Dedifferentiated amniotic fluid mesenchymal stem cell (primary cell): ENCODE measurements around the gene OLFML3.
"Not testable (repeated sequence)": the region's sequence is repeated elsewhere in the genome, so short reads cannot be mapped to it uniquely, and the experiment has no call there.

Experiments used
- DNase-seq: peaks from one replicate; pipeline ENCODE4 v3.0.0-alpha.2; 2016; ENCODE audit errors: extremely low spot score

Gene OLFML3

GRCh38 chr1:113948151-113948550 is 31.1 kb upstream of the OLFML3 start:
- DNase-seq = not testable (repeated sequence)

GRCh38 chr1:113949007-113949406 is 30.3 kb upstream of the OLFML3 start:
- no peak for DNase-seq

GRCh38 chr1:113950908-113951307 is 28.4 kb upstream of the OLFML3 start:
- DNase-seq = no peak

- no peak for DNase-seq
Measured at GRCh38 chr1:113951719-113952118, 27.6 kb upstream of the OLFML3 start.

- DNase-seq = no peak
Measured at GRCh38 chr1:113957984-113958383, 21.3 kb upstream of the OLFML3 start.

- DNase-seq = no peak
Measured at GRCh38 chr1:113958691-113959090, 20.6 kb upstream of the OLFML3 start.

GRCh38 chr1:113963281-113963906 is 15.9 kb upstream of the OLFML3 start:
- no peak for DNase-seq

GRCh38 chr1:113965703-113966412 is 13.4 kb upstream of the OLFML3 start:
- DNase-seq = peak; percentile 70

GRCh38 chr1:113972954-113973353 is 6.3 kb upstream of the OLFML3 start:
- DNase-seq = no peak

- peak; percentile 36 for DNase-seq
Measured at GRCh38 chr1:113975211-113975895, 3.9 kb upstream of the OLFML3 start.

- DNase-seq = peak; percentile 70
Measured at GRCh38 chr1:113976609-113977278, 2.5 kb upstream of the OLFML3 start.

GRCh38 chr1:113977906-113978305 is 1.4 kb upstream of the OLFML3 start:
- no peak for DNase-seq

GRCh38 chr1:113980110-113980509 is 836 bp downstream of the OLFML3 start:
- no peak for DNase-seq

GRCh38 chr1:113981962-113982931 is 3.0 kb downstream of the OLFML3 start:
- peak; percentile 73 for DNase-seq

GRCh38 chr1:113982949-113983348 is 3.7 kb downstream of the OLFML3 start:
- DNase-seq = no peak

GRCh38 chr1:113983391-113983790 is 4.1 kb downstream of the OLFML3 start:
- no peak for DNase-seq

- DNase-seq = no peak
Measured at GRCh38 chr1:113983826-113984225, 4.6 kb downstream of the OLFML3 start.

- DNase-seq = no peak
Measured at GRCh38 chr1:113984710-113985109, 5.4 kb downstream of the OLFML3 start.

- no peak for DNase-seq
Measured at GRCh38 chr1:113986802-113987201, 7.5 kb downstream of the OLFML3 start.

GRCh38 chr1:113987259-113987658 is 8.0 kb downstream of the OLFML3 start:
- DNase-seq = no peak

- no peak for DNase-seq
Measured at GRCh38 chr1:113990530-113990929, 11.3 kb downstream of the OLFML3 start.
